ENCODE measurements around the gene SLC8A1. TPM values are rescaled to one million over a fixed set of nuclear protein-coding genes. Genes with fewer than 3 reads are reported as not detected.

Gene SLC8A1
- total RNA-seq, 4 donors from 2014 or later: 1.3 to 3.8 (median 2.4) TPM

DNA sequence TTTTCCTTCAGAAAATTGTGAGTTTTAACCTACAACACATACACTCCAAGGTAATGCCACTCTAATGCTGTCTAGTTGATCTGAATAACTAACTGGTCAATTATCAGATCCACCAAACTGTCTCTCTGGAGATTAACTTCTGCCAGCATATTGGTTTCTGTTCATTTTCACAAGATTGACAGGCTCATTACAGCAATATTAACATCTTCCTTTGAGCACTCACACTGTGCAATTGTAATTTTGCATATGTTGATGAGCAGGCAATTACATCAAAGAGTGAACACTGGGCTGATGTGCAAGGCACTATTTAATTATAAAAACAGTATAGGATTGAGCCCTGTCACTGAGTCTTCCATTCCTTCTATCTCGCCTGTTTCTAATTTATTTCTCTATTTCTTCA is 197.3 kb downstream of the SLC8A1 start:
- Histone ChIP-seq H3K27ac (no peak overlapping the region), H3K4me1 (no peaks in the 10 kb centered on the region), H3K36me3 (no peaks in the 10 kb centered on the region), H3K9me3 (no peaks in the 10 kb centered on the region), H3K4me3 (no peak overlapping the region), H3K27me3 (no peaks in the 10 kb centered on the region)
- TF ChIP-seq POLR2A (IDR thresholded peaks at IDR 0.05) (no peak), CTCF (IDR thresholded peaks at IDR 0.05 in 4 of 5, conservative IDR thresholded peaks at IDR 0.05 in 1 of 5) (no peak)
- no peak for DNase-seq
- intact Hi-C loops (cut with DNase I; ENCODE audit: low total_unique reads): no loop called here
- ATAC-seq: no peak
- in situ Hi-C loops (cut with MboI; ENCODE audit: low sequenced_read_pairs in 4 of 4): no loop called here

DNA sequence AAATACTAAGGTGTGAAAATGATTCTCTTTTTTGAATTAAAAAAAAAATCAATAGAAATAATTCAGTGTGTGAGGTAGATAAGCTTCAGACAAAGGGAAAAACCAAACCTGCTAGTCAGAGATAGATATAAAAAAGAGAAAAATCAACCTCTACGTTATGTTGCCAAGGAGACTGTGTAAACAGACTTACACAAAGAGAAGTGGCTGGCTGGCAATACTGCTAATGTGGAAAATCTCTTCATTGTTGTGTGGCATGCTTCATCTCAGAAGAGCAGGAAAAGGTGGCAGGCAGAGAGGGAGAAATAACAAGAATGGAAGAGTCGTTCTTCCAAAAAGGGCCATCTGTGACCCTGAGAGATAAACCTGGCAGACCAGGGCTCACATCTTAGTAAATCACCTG is 200.8 kb downstream of the SLC8A1 start:
- no peak for DNase-seq
- TF ChIP-seq CTCF (IDR thresholded peaks at IDR 0.05 in 4 of 5, conservative IDR thresholded peaks at IDR 0.05 in 1 of 5) (no peak), POLR2A (IDR thresholded peaks at IDR 0.05) (no peak)
- Histone ChIP-seq H3K27ac (no peak overlapping the region), H3K4me3 (no peak overlapping the region), H3K4me1 (no peaks in the 10 kb centered on the region), H3K9me3 (no peaks in the 10 kb centered on the region), H3K36me3 (no peaks in the 10 kb centered on the region), H3K27me3 (no peaks in the 10 kb centered on the region)
- intact Hi-C loops (cut with DNase I; ENCODE audit: low total_unique reads) (no loop called here), in situ Hi-C loops (cut with MboI; ENCODE audit: low sequenced_read_pairs in 4 of 4) (no loop called here)
- ATAC-seq: no peak

DNA sequence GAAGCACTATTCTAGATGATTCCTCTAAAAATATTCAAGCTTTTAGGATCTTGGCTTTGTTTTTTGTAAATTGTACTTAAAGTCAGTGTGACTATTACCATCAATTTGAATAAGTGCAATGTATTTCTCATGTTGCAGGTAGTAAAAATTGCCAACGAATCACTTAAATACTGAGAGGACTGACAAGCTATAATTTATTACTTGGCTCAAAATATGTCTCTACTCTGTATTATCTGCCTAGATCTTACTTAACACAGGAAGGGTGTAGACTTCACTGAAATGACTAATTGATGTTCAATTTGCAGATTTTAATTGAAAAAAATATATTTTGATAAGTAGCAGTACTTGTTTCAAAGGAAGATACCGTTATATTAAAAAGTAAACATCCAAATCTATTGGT is 202.3 kb downstream of the SLC8A1 start:
- intact Hi-C loops (cut with DNase I; ENCODE audit: low total_unique reads) (no loop called here), in situ Hi-C loops (cut with MboI; ENCODE audit: low sequenced_read_pairs in 4 of 4) (no loop called here)
- TF ChIP-seq CTCF (IDR thresholded peaks at IDR 0.05 in 4 of 5, conservative IDR thresholded peaks at IDR 0.05 in 1 of 5) (no peak), POLR2A (IDR thresholded peaks at IDR 0.05) (no peak)
- H3K27ac ChIP-seq: no peak overlapping the region
- ATAC-seq (no peak), DNase-seq (no peak)
- H3K4me1 ChIP-seq: peaks cover 0 to 4% of the 10 kb centered on the region in 2 donors
- no peaks in the 10 kb centered on the region for H3K36me3 ChIP-seq
- H3K9me3 ChIP-seq: no peaks in the 10 kb centered on the region
- no peaks in the 10 kb centered on the region for H3K27me3 ChIP-seq
- H3K4me3 ChIP-seq: no peak overlapping the region

DNA sequence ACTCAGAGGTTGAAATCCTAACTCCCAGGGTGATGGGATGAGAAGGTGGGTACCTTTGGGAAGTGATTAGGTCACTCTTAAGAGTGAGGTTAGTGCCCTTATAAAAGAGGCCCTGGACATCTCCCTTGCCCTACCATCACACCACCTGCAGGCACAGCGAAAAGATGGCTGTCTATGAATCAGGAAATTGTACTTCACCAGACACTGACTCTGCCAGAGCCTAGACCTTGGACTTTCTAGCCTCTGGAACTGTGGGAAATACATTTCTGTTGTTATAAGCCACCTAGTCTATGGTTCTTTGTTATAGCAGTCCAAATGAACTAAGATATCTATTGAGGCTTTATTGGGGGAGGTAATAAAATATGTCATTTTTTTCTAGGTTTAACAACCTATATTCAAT is 203.6 kb downstream of the SLC8A1 start:
- intact Hi-C loops (cut with DNase I; ENCODE audit: low total_unique reads) (no loop called here), in situ Hi-C loops (cut with MboI; ENCODE audit: low sequenced_read_pairs in 4 of 4) (no loop called here)
- H3K27me3 ChIP-seq: no peaks in the 10 kb centered on the region
- H3K9me3 ChIP-seq: no peaks in the 10 kb centered on the region
- DNase-seq (no peak), ATAC-seq (no peak)
- H3K4me1 ChIP-seq: peaks cover 0 to 4% of the 10 kb centered on the region in 2 donors
- TF ChIP-seq POLR2A (IDR thresholded peaks at IDR 0.05): no peak
- no peak for TF ChIP-seq CTCF (IDR thresholded peaks at IDR 0.05 in 4 of 5, conservative IDR thresholded peaks at IDR 0.05 in 1 of 5)
- no peaks in the 10 kb centered on the region for H3K36me3 ChIP-seq
- no peak overlapping the region for H3K4me3 ChIP-seq
- no peak overlapping the region for H3K27ac ChIP-seq

GRCh38 chr2:40244675-40245074 is 207.2 kb downstream of the SLC8A1 start:
- in situ Hi-C loops (cut with MboI; ENCODE audit: low sequenced_read_pairs in 4 of 4): no loop called here

More at GRCh38 chr2:40244675-40245074, 207.2 kb downstream of the SLC8A1 start:
- H3K36me3 ChIP-seq: no peaks in the 10 kb centered on the region
- intact Hi-C loops (cut with DNase I; ENCODE audit: low total_unique reads): loop anchor here (5.0 kb wide), 1 partner anchor 308 kb away; no protein-coding TSS in a partner anchor
- no peaks in the 10 kb centered on the region for H3K9me3 ChIP-seq
- DNase-seq (peak; percentile 10 to 22), ATAC-seq (peak in 1 of 2 donors; percentile 63)
- peaks cover 8% of the 10 kb centered on the region in 2 donors for H3K4me1 ChIP-seq
- no peak overlapping the region for H3K27ac ChIP-seq
- peak in 1 of 5 experiments; percentile 38 for TF ChIP-seq CTCF (IDR thresholded peaks at IDR 0.05 in 4 of 5, conservative IDR thresholded peaks at IDR 0.05 in 1 of 5)
- TF ChIP-seq POLR2A (IDR thresholded peaks at IDR 0.05): no peak
- H3K27me3 ChIP-seq: no peaks in the 10 kb centered on the region
- H3K4me3 ChIP-seq: no peak overlapping the region
